Lower leg skin (tissue), 3 donors: Measurements from ENCODE around the gene PTCHD1.

Source experiments
- CTCF ChIP-seq, 3 donors: fragments of 450-650 bp; IDR thresholded peaks; one replicate each; pipeline ENCODE4 v1.5.1; 2016; ENCODE audit warnings: antibody characterized with exemption in 3 of 3, mild to moderate bottlenecking in 3 of 3, moderate library complexity in 2 of 3
- POLR2A ChIP-seq, 2 donors: fragments of 450-650 bp; IDR thresholded peaks; one replicate each; pipeline ENCODE4 v1.6.1; 2016 to 2017; ENCODE audit warnings: antibody characterized with exemption in 2 of 2, mild to moderate bottlenecking in 1 of 2, moderate library complexity in 1 of 2

- TF ChIP-seq CTCF (IDR thresholded peaks at IDR 0.05) (no peak), POLR2A (IDR thresholded peaks at IDR 0.05) (no peak)
Observed at GRCh38 chrX:23381099-23382087, 46.7 kb downstream of the PTCHD1 start.
